H9 (cell line): ENCODE data around the gene NOTUM. TPM values are rescaled to one million over a fixed set of nuclear protein-coding genes. Genes with fewer than 3 reads are reported as not detected.
A peak's percentile ranks its signal among the peaks of the same experiment; 100 is the strongest.

Source experiments
- DNase-seq: peaks from one replicate; pipeline ENCODE4 v3.0.0-alpha.2; 2017
- H2AFZ ChIP-seq: one replicate; pipeline ENCODE4 v1.6.1; 2013; ENCODE audit warnings: mild to moderate bottlenecking, low read length, control low read depth, moderate library complexity
- H2AK5ac ChIP-seq: 2 replicates; pipeline ENCODE4 v1.6.1; 2013; ENCODE audit warnings: low read length, control low read depth, mixed read lengths; ENCODE audit not compliant: insufficient read length
- H2BK120ac ChIP-seq: one replicate; pipeline ENCODE4 v1.6.1; 2013; ENCODE audit warnings: low read depth, mild to moderate bottlenecking, low read length, control low read depth, inconsistent platforms; ENCODE audit not compliant: poor library complexity, severe bottlenecking
- H2BK12ac ChIP-seq: 2 replicates; pipeline ENCODE4 v1.6.1; 2013; ENCODE audit warnings: low read length, control low read depth, mixed read lengths, low read depth; ENCODE audit not compliant: insufficient read length
- H2BK15ac ChIP-seq: 2 replicates; pipeline ENCODE4 v1.6.1; 2013; ENCODE audit warnings: low read depth, low read length, control low read depth
- H2BK20ac ChIP-seq: one replicate; pipeline ENCODE4 v1.6.1; 2013; ENCODE audit warnings: low read depth, mild to moderate bottlenecking, low read length, control low read depth, inconsistent platforms; ENCODE audit not compliant: poor library complexity, severe bottlenecking
- H2BK5ac ChIP-seq: 2 replicates; pipeline ENCODE4 v1.6.1; 2013; ENCODE audit warnings: low read length, control low read depth, mixed read lengths; ENCODE audit not compliant: insufficient read length
- H3K14ac ChIP-seq: 2 replicates; pipeline ENCODE4 v1.6.1; 2013; ENCODE audit warnings: low read length, control low read depth; ENCODE audit not compliant: insufficient read depth
- H3K18ac ChIP-seq: 2 replicates; pipeline ENCODE4 v1.6.1; 2013; ENCODE audit warnings: low read depth, mild to moderate bottlenecking, mixed read lengths, low read length, control low read depth; ENCODE audit not compliant: insufficient read length
- H3K23ac ChIP-seq: 2 replicates; pipeline ENCODE4 v1.6.1; 2013; ENCODE audit warnings: low read length, control low read depth, mixed read lengths, low read depth; ENCODE audit not compliant: insufficient read length
- H3K23me2 ChIP-seq: 2 replicates; pipeline ENCODE4 v1.6.1; 2013; ENCODE audit warnings: low read depth, mild to moderate bottlenecking, mixed read lengths, low read length, control low read depth; ENCODE audit not compliant: insufficient read length, poor library complexity, severe bottlenecking
- H3K27ac ChIP-seq: 2 replicates; pipeline ENCODE4 v1.5.1; 2013; ENCODE audit warnings: low read length, control low read depth, mixed read lengths, low read depth; ENCODE audit not compliant: insufficient read length
- H3K27me3 ChIP-seq: 2 replicates; pipeline ENCODE4 v1.6.1; 2013; ENCODE audit warnings: low read length, control low read depth, inconsistent platforms; ENCODE audit not compliant: insufficient read depth
- H3K4ac ChIP-seq: 2 replicates; pipeline ENCODE4 v1.6.1; 2013; ENCODE audit warnings: low read depth, mild to moderate bottlenecking, control low read depth, inconsistent platforms, low read length, moderate library complexity
- H3K4me1 ChIP-seq: 2 replicates; pipeline ENCODE4 v1.6.1; 2013; ENCODE audit warnings: low read length, control low read depth, inconsistent platforms; ENCODE audit not compliant: insufficient read depth
- H3K4me2 ChIP-seq: 2 replicates; pipeline ENCODE4 v1.6.1; 2013; ENCODE audit warnings: low read length, control low read depth, mixed read lengths; ENCODE audit not compliant: insufficient read length, insufficient read depth
- H3K56ac ChIP-seq: 2 replicates; pipeline ENCODE4 v1.6.1; 2013; ENCODE audit warnings: low read depth, mild to moderate bottlenecking, mixed read lengths, low read length, control low read depth; ENCODE audit not compliant: insufficient read length
- H3K79me1 ChIP-seq: 2 replicates; pipeline ENCODE4 v1.6.1; 2013; ENCODE audit warnings: low read depth, mild to moderate bottlenecking, moderate library complexity, low read length, control low read depth, inconsistent platforms; ENCODE audit not compliant: insufficient read depth, poor library complexity, severe bottlenecking
- H3K79me2 ChIP-seq: 2 replicates; pipeline ENCODE4 v1.6.1; 2013; ENCODE audit warnings: low read length, control low read depth, inconsistent platforms; ENCODE audit not compliant: insufficient read depth
- H3K9ac ChIP-seq: 2 replicates; pipeline ENCODE4 v1.6.1; 2013; ENCODE audit warnings: low read length, control low read depth, mixed read lengths; ENCODE audit not compliant: insufficient read length; ENCODE audit errors: extremely low read depth
- H3K9me3 ChIP-seq: one replicate; pipeline ENCODE4 v1.6.1; 2013; ENCODE audit warnings: low read depth, low read length, inconsistent platforms; ENCODE audit not compliant: control insufficient read depth
- H3T11ph ChIP-seq: one replicate; pipeline ENCODE4 v1.6.1; 2013; ENCODE audit warnings: mild to moderate bottlenecking, low read length, control low read depth, inconsistent platforms
- H4K20me1 ChIP-seq: one replicate; pipeline ENCODE4 v1.6.1; 2013; ENCODE audit not compliant: control insufficient read depth, insufficient read length, insufficient read depth
- H4K5ac ChIP-seq: 2 replicates; pipeline ENCODE4 v1.6.1; 2013; ENCODE audit warnings: low read depth, mild to moderate bottlenecking, mixed read lengths, low read length, control low read depth; ENCODE audit not compliant: insufficient read length
- H4K8ac ChIP-seq: replicated peaks from 2 replicates; pipeline ENCODE4 v1.6.1; 2013; ENCODE audit warnings: low read length, control low read depth, mixed read lengths, low read depth; ENCODE audit not compliant: insufficient read length
- H4K91ac ChIP-seq: 2 replicates; pipeline ENCODE4 v1.6.1; 2013; ENCODE audit warnings: low read depth, mild to moderate bottlenecking, moderate library complexity, mixed read lengths, low read length, control low read depth; ENCODE audit not compliant: insufficient read length
- H3K27ac Mint-ChIP-seq, 3 experiments: 2 replicates in 2 of 3; 3 replicates in 1 of 3; pipeline ENCODE4 v1.8.0; 2020 to 2021; ENCODE audit warnings: mixed read lengths in 3 of 3, mild to moderate bottlenecking in 1 of 3, moderate library complexity in 1 of 3
- H3K27me3 Mint-ChIP-seq: 2 replicates; pipeline ENCODE4 v1.8.0; 2021; ENCODE audit warnings: low read depth, mild to moderate bottlenecking, moderate library complexity, mixed read lengths
- H3K36me3 Mint-ChIP-seq, 3 experiments: 2 replicates in 2 of 3; 3 replicates in 1 of 3; pipeline ENCODE4 v1.8.0; 2020 to 2021; ENCODE audit warnings: low read depth in 3 of 3, mixed read lengths in 3 of 3; ENCODE audit not compliant: insufficient read depth in 1 of 3
- H3K4me1 Mint-ChIP-seq, 2 experiments: 2 replicates each; pipeline ENCODE4 v1.8.0; 2020; ENCODE audit warnings: mixed read lengths in 2 of 2
- H3K4me3 Mint-ChIP-seq, 2 experiments: 2 replicates in 1 of 2; 3 replicates in 1 of 2; pipeline ENCODE4 v1.8.0; 2020 to 2021; ENCODE audit warnings: mild to moderate bottlenecking in 2 of 2, mixed read lengths in 2 of 2, moderate library complexity in 1 of 2
- H3K9me3 Mint-ChIP-seq, 2 experiments: 2 replicates in 1 of 2; 3 replicates in 1 of 2; pipeline ENCODE4 v1.8.0; 2020; ENCODE audit warnings: mild to moderate bottlenecking in 2 of 2, mixed read lengths in 2 of 2, moderate library complexity in 1 of 2
- CTCF ChIP-seq: fragments of 200-600 bp; sonication (generic); conservative IDR thresholded peaks from 3 replicates; pipeline ENCODE4 v1.8.0; 2021; ENCODE audit warnings: antibody characterized with exemption, mild to moderate bottlenecking
- WGBS: extraction: QIAGEN DNeasy Blood & Tissue Kit; methylation state at CpG from one replicate; pipeline ENCODE4 v1.1.7; 2013; ENCODE audit warnings: missing lambda C conversion rate, low lambda C conversion rate, mixed read lengths; ENCODE audit not compliant: insufficient read length; ENCODE audit errors: extremely low coverage; 5-methylcytosine and 5-hydroxymethylcytosine counted together
- total RNA-seq: library from RNA; stranded (reverse); gene quantifications from 2 replicates; pipeline ENCODE4 v1.2.1, GENCODE V29; 2021

Gene NOTUM
- total RNA-seq, 1 experiment from 2014 or later = 2.1 TPM

- H3K4me1 ChIP-seq = no peaks in the 10 kb centered on the region; the same call in 1 of the 2 replicates
- Mint-ChIP-seq H3K27ac (peak within 1 kb of the TSS in 1 of 3 experiments; percentile 81; a peak in 1 of 7 replicates), H3K4me1 (peaks cover 8 to 18% of the 10 kb centered on the region in 2 experiments), H3K9me3 (no peaks in the 10 kb centered on the region), H3K4me3 (no peak within 1 kb of the TSS; a peak in 1 of 5 replicates), H3K36me3 (no peaks in the 10 kb centered on the region), H3K27me3 (peaks cover 66% of the 10 kb centered on the region)
- no peak for DNase-seq
- H2AFZ ChIP-seq = no peak within 1 kb of the TSS
- no peak within 1 kb of the TSS for H2BK5ac ChIP-seq
- no peak within 1 kb of the TSS for H4K91ac ChIP-seq
- H2BK12ac ChIP-seq = no peak within 1 kb of the TSS
- H3K79me1 ChIP-seq = no peaks in the 10 kb centered on the region
- H4K5ac ChIP-seq = no peak within 1 kb of the TSS
- H3K27ac ChIP-seq = no peak within 1 kb of the TSS
- no peaks in the 10 kb centered on the region for H3K23me2 ChIP-seq
- no peak within 1 kb of the TSS for H3K4me2 ChIP-seq
- H3K23ac ChIP-seq = no peak within 1 kb of the TSS
- no peak within 1 kb of the TSS for H2AK5ac ChIP-seq
- H3K18ac ChIP-seq = no peak within 1 kb of the TSS
- no CpG with 5 or more reads among the region's 13 CpGs for WGBS
- TF ChIP-seq CTCF = no peak
- H2BK15ac ChIP-seq = no peak within 1 kb of the TSS
- no peaks in the 10 kb centered on the region for H4K20me1 ChIP-seq
- no peak within 1 kb of the TSS for H3K9ac ChIP-seq
- no peak within 1 kb of the TSS for H3T11ph ChIP-seq
- H2BK20ac ChIP-seq = no peak within 1 kb of the TSS
- no peak within 1 kb of the TSS for H4K8ac ChIP-seq
- no peak within 1 kb of the TSS for H3K56ac ChIP-seq
- no peaks in the 10 kb centered on the region for H3K9me3 ChIP-seq
- no peak within 1 kb of the TSS for H3K14ac ChIP-seq
- no peak within 1 kb of the TSS for H2BK120ac ChIP-seq
- no peaks in the 10 kb centered on the region for H3K79me2 ChIP-seq
- no peaks in the 10 kb centered on the region for H3K27me3 ChIP-seq
- no peak within 1 kb of the TSS for H3K4ac ChIP-seq
Observed at GRCh38 chr17:81947189-81947588, 13.8 kb downstream of the NOTUM start, which contains the start of gene MYADML2. Gene MYADML2, minus strand, starts transcription at chr17:81947233. Its CDS starts 5,492 bp downstream, at chr17:81941741.
